CD4-positive, CD25-positive, alpha-beta regulatory T cell (primary cell): ENCODE data around the gene PPP2R2B. TPM values are rescaled to one million over a fixed set of nuclear protein-coding genes. Genes with fewer than 3 reads are reported as not detected.

Source experiments
- ATAC-seq, 2 donors: fragments of 150-1000 bp; cut with Tn5 transposase; one replicate each; pipeline ENCODE4 v1.10.0; 2021; ENCODE audit warnings: low read depth in 2 of 2, moderate number of reproducible peaks in 2 of 2, moderate library complexity in 1 of 2
- DNase-seq, 3 donors: peaks; one replicate each; pipeline versions ENCODE4 v3.0.0 to v3.0.0-alpha.2; 2012 to 2022; ENCODE audit warnings: mixed read lengths in 1 of 3
- H3K27ac ChIP-seq: one replicate; pipeline ENCODE4 v1.7.0; 2013; ENCODE audit warnings: mild to moderate bottlenecking, low read length; ENCODE audit not compliant: insufficient read depth, poor library complexity, severe bottlenecking
- H3K27me3 ChIP-seq: one replicate; pipeline ENCODE4 v1.7.0; 2013; ENCODE audit warnings: low read length; ENCODE audit not compliant: control insufficient read depth, insufficient read depth
- H3K36me3 ChIP-seq: one replicate; pipeline ENCODE4 v1.7.0; 2013; ENCODE audit warnings: mild to moderate bottlenecking, low read length, moderate library complexity; ENCODE audit not compliant: control insufficient read depth, insufficient read depth
- H3K4me1 ChIP-seq: 2 replicates; pipeline ENCODE4 v1.7.0; 2013; ENCODE audit warnings: mild to moderate bottlenecking, low read length; ENCODE audit not compliant: insufficient read depth, control insufficient read depth, poor library complexity, severe bottlenecking
- H3K4me3 ChIP-seq: one replicate; pipeline ENCODE4 v1.7.0; 2013; ENCODE audit warnings: low read depth, mild to moderate bottlenecking, low read length, moderate library complexity
- H3K9me3 ChIP-seq, 2 experiments: 1 replicate in 1 of 2; 2 replicates in 1 of 2; pipeline ENCODE4 v1.7.0; 2013; ENCODE audit warnings: low read length in 2 of 2, mild to moderate bottlenecking in 1 of 2, moderate library complexity in 1 of 2; ENCODE audit not compliant: control insufficient read depth in 2 of 2
- H3K27ac Mint-ChIP-seq, 3 donors: one replicate each; pipeline ENCODE4 v1.8.0; 2020 to 2022; ENCODE audit warnings: mild to moderate bottlenecking in 3 of 3, mixed read lengths in 3 of 3, moderate library complexity in 2 of 3
- H3K27me3 Mint-ChIP-seq: one replicate; pipeline ENCODE4 v1.8.0; 2022; ENCODE audit warnings: mild to moderate bottlenecking, mixed read lengths
- H3K36me3 Mint-ChIP-seq: one replicate; pipeline ENCODE4 v1.8.0; 2020; ENCODE audit warnings: mixed read lengths
- H3K4me1 Mint-ChIP-seq, 4 donors: one replicate each; pipeline ENCODE4 v1.8.0; 2020 to 2022; ENCODE audit warnings: mixed read lengths in 4 of 4, mild to moderate bottlenecking in 1 of 4
- H3K4me3 Mint-ChIP-seq, 4 donors: one replicate each; pipeline ENCODE4 v1.8.0; 2020 to 2022; ENCODE audit warnings: mild to moderate bottlenecking in 4 of 4, mixed read lengths in 4 of 4, moderate library complexity in 3 of 4
- H3K9me3 Mint-ChIP-seq, 7 donors: one replicate each; pipeline ENCODE4 v1.8.0; 2020 to 2022; ENCODE audit warnings: mixed read lengths in 7 of 7, mild to moderate bottlenecking in 3 of 7, moderate library complexity in 2 of 7
- polyA plus RNA-seq, 4 donors: library from polyadenylated mRNA; unstranded; fragments of 300-500 nt; fragmentation: Illumina TruSeq; gene quantifications; one replicate each; pipeline ENCODE4 v1.2.3, GENCODE V29; 2021
- total RNA-seq: library from RNA; stranded (reverse); gene quantifications from one replicate; pipeline ENCODE4 v1.2.3, GENCODE V29; 2022

PPP2R2B gene
- total and polyA plus RNA-seq, 5 donors from 2014 or later: 6.1 to 16.7 (median 14.5) TPM

DNA sequence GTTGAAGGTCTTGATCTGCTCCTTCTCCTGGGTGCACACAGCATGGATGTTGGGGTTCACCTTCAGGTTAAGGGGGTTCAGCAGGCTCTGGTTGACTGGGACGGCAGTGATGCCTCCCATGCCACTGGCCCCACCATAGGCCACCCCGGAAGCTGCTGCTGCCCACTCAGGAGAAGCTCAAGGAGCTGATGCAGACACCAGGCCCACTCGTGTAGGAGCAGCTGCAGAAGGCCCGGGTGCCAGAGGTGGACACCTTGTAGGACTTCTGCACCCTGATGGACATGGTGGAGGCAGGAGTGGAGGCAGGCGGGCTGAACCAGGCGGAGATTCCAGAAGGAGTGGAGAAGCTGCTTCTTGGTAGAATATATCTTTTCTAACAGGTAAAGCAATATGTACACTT is 171.2 kb downstream of the PPP2R2B start:
- no peaks in the 10 kb centered on the region for H3K27me3 Mint-ChIP-seq
- H3K4me3 Mint-ChIP-seq: no peak overlapping the region
- Histone ChIP-seq H3K4me3 (no peak overlapping the region), H3K36me3 (no peaks in the 10 kb centered on the region), H3K4me1 (no peaks in the 10 kb centered on the region), H3K27ac (no peak overlapping the region), H3K27me3 (no peaks in the 10 kb centered on the region), H3K9me3 (no peaks in the 10 kb centered on the region)
- no peak for DNase-seq
- no peak overlapping the region for H3K27ac Mint-ChIP-seq
- peaks cover 4% of the 10 kb centered on the region for H3K36me3 Mint-ChIP-seq
- no peak for ATAC-seq
- H3K9me3 Mint-ChIP-seq: peaks cover 0 to 1% (median 0%) of the 10 kb centered on the region in 7 donors
- peaks cover 0 to 19% (median 2%) of the 10 kb centered on the region in 4 donors for H3K4me1 Mint-ChIP-seq

DNA sequence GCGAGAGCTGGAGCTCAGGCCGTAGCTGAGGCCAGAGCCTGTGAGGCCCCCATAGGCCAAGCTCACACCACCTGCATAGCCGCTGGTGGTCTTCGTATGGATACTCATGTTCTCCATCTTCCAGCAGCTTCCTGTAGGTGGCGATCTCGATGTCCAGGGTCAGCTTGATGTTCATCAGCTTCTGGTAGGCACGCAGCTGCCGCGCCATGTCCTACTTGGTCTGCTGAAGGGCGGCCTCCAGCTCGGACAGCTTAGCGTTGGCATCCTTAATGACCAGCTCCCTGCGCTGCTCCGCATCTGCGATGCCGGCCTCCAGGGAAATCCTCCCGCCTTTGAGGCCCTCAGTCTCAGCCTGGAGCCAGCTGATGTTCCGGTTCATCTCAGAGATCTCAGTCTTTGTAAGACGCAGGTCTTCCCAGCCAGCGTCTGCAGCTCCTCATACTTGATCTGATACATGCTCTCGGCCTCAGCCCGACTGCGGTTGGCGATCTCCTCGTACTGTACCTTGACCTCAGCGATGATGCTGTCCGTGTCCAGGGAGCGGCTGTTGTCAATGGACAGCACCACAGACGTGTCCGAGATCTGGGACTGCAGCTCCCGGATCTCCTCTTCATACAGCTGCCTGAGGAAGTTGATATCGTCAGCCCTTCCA is 172.1 kb downstream of the PPP2R2B start:
- ATAC-seq (no peak), DNase-seq (no peak)
- Histone ChIP-seq H3K4me1 (no peaks in the 10 kb centered on the region), H3K4me3 (no peak overlapping the region), H3K9me3 (no peaks in the 10 kb centered on the region), H3K27ac (no peak overlapping the region), H3K27me3 (no peaks in the 10 kb centered on the region), H3K36me3 (no peaks in the 10 kb centered on the region)
- H3K36me3 Mint-ChIP-seq: peaks cover 3% of the 10 kb centered on the region
- peaks cover 0 to 1% (median 0%) of the 10 kb centered on the region in 7 donors for H3K9me3 Mint-ChIP-seq
- H3K4me1 Mint-ChIP-seq: peaks cover 0 to 19% (median 2%) of the 10 kb centered on the region in 4 donors
- no peak overlapping the region for H3K4me3 Mint-ChIP-seq
- no peaks in the 10 kb centered on the region for H3K27me3 Mint-ChIP-seq
- no peak overlapping the region for H3K27ac Mint-ChIP-seq

DNA sequence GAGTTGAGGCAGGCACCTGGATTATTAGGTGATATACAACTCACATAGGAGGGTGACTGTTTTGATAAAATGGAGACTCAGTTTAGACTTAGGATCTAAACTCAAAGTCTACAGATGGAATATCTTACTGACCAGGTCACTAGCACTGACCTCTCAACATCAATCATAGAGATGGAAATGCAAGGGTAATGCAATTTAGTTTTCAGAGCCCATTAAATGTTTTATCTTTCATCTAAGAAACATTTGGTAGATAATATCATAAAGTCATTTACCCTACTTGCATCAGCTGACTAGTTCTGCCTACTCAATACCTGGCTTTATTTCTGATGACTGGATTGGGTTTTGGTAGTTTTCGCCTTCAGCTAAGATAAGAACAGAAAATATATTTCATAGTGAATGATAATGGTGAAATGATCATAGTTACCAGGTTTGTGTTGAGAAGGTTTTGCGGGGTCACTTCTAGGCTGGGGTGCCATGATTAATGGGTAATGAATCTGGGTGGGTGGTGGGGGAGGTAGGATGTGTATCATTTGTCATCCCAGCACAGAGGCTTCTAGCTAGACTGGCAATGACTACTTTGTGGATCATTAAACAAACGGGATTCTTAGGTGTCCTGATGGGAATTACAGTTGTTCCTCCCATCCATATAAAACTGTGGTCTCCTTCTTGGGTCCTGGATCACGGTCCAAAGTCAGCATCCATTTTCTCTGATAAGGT is 173.4 kb downstream of the PPP2R2B start:
- no peaks in the 10 kb centered on the region for H3K27me3 ChIP-seq
- H3K4me3 ChIP-seq: no peak overlapping the region
- no peaks in the 10 kb centered on the region for H3K9me3 ChIP-seq
- H3K4me1 Mint-ChIP-seq: peaks cover 0 to 19% (median 2%) of the 10 kb centered on the region in 4 donors
- no peaks in the 10 kb centered on the region for H3K36me3 Mint-ChIP-seq
- H3K27ac Mint-ChIP-seq: no peak overlapping the region
- no peaks in the 10 kb centered on the region for H3K36me3 ChIP-seq
- H3K4me1 ChIP-seq: no peaks in the 10 kb centered on the region
- no peak for DNase-seq
- H3K9me3 Mint-ChIP-seq: peaks cover 0 to 2% (median 0%) of the 10 kb centered on the region in 7 donors
- no peak overlapping the region for H3K27ac ChIP-seq
- no peak for ATAC-seq
- H3K27me3 Mint-ChIP-seq: no peaks in the 10 kb centered on the region
- no peak overlapping the region for H3K4me3 Mint-ChIP-seq

DNA sequence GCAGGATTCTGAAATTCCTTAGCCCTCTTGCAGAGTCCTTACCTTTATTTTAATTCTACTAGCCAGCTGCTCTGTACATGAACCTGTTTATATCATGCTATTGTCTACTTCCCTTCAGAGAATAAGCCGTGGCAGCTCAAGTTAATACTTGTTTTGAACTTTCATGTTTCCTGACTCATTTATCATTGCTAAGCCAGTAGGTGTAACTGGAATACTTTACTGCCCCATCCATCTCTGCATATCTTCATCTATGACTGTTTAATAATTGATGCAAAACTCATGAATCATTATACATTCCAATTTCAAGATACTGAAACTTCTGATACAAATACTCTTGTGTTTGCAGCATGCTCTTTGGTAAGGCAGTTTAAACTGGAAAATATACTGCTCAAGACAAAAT is 174.7 kb downstream of the PPP2R2B start:
- no peak for ATAC-seq
- Histone ChIP-seq H3K27ac (no peak overlapping the region), H3K36me3 (no peaks in the 10 kb centered on the region), H3K27me3 (no peaks in the 10 kb centered on the region), H3K4me3 (no peak overlapping the region), H3K4me1 (no peaks in the 10 kb centered on the region), H3K9me3 (no peaks in the 10 kb centered on the region)
- no peaks in the 10 kb centered on the region for H3K36me3 Mint-ChIP-seq
- H3K4me3 Mint-ChIP-seq: no peak overlapping the region
- peaks cover 0 to 19% (median 2%) of the 10 kb centered on the region in 4 donors for H3K4me1 Mint-ChIP-seq
- no peak for DNase-seq
- H3K9me3 Mint-ChIP-seq: peaks cover 0 to 2% (median 0%) of the 10 kb centered on the region in 7 donors
- H3K27me3 Mint-ChIP-seq: no peaks in the 10 kb centered on the region
- H3K27ac Mint-ChIP-seq: no peak overlapping the region

DNA sequence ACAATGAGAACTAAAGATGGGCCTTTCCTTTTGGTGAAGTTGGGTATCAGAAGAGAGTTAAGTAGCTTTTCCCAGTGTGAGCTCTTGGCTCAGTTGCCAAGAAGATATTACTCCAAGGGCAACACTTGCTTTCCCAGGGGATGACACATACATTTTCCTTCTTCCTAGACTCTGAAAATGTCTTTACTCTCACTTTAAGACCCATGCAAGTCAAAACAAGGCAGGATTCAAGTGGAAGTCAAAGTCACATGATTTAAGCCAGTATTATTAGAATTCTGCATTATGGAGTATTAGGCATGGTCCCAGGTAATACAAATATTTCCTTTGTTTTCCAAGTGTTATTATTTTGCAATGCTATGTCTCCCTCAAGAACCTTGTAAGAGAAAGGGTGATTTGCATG is 175.1 kb downstream of the PPP2R2B start:
- H3K27me3 Mint-ChIP-seq: no peaks in the 10 kb centered on the region
- H3K9me3 Mint-ChIP-seq: peaks cover 0 to 2% (median 0%) of the 10 kb centered on the region in 7 donors
- H3K4me1 Mint-ChIP-seq: peaks cover 0 to 19% (median 3%) of the 10 kb centered on the region in 4 donors
- H3K27me3 ChIP-seq: no peaks in the 10 kb centered on the region
- no peaks in the 10 kb centered on the region for H3K36me3 Mint-ChIP-seq
- H3K27ac Mint-ChIP-seq: no peak overlapping the region
- no peaks in the 10 kb centered on the region for H3K4me1 ChIP-seq
- DNase-seq: no peak
- H3K36me3 ChIP-seq: no peaks in the 10 kb centered on the region
- no peak for ATAC-seq
- H3K27ac ChIP-seq: no peak overlapping the region
- no peaks in the 10 kb centered on the region for H3K9me3 ChIP-seq
- no peak overlapping the region for H3K4me3 ChIP-seq
- H3K4me3 Mint-ChIP-seq: no peak overlapping the region

DNA sequence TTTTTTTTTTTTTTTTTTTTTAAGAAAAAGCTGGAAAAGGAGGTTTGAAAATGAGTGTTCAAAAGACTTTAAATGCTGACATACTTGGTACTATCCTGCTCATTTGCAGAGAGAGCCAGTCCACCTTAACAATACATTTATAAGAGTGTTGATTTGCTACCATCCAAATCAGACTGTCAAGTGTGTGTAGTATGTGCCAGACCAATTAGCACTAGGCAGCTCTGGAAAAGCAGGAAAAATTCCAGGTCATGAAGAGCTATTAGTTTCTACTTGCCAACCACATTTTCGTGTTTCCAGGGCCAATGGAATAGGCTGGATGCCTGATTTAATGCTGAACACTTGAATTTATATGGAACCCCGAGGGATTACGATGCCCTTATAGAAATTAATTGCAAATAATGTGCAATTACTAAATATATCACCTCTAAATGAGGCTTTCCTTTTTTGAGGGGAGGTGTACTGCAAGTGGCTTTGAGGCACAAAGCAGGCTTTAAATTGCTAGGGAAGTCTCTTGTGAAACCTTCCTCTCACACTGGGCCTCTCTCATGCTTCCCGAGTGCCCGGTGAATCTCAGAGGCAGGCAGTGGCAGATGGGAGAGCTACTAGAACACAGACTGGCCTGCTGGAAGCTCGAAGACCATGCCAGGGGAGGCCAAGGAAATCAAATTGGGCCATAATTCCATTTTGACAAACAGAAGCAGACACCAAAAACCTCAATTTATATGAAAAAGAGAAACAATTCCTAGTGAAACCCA is 178.7 kb downstream of the PPP2R2B start:
- peaks cover 0 to 19% (median 4%) of the 10 kb centered on the region in 4 donors for H3K4me1 Mint-ChIP-seq
- Histone ChIP-seq H3K27ac (no peak overlapping the region), H3K27me3 (no peaks in the 10 kb centered on the region), H3K36me3 (no peaks in the 10 kb centered on the region), H3K4me3 (no peak overlapping the region), H3K4me1 (no peaks in the 10 kb centered on the region), H3K9me3 (no peaks in the 10 kb centered on the region)
- peaks cover 0 to 2% (median 0%) of the 10 kb centered on the region in 7 donors for H3K9me3 Mint-ChIP-seq
- DNase-seq (no peak), ATAC-seq (no peak)
- H3K27ac Mint-ChIP-seq: no peak overlapping the region
- H3K4me3 Mint-ChIP-seq: no peak overlapping the region
- H3K36me3 Mint-ChIP-seq: no peaks in the 10 kb centered on the region
- H3K27me3 Mint-ChIP-seq: no peaks in the 10 kb centered on the region

DNA sequence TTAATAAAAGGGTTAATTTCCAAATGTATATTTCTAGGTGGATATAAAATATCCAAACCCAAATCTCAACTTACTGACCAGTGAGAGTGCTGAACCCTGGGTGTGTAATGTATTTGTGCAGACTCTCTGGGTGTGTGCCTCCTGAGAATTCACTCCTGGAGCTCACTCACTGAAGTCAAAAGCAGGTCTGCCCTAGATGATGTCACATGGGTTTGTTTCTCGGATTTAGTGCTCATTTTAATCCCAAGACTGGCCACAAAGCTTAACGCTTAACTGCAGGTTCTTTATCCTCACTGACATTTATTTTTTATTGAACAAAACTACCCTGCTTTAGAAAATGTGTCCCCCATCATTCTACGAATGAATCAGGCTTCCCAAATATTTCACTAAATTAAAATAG is 179.4 kb downstream of the PPP2R2B start:
- H3K27ac ChIP-seq: no peak overlapping the region
- Mint-ChIP-seq H3K36me3 (no peaks in the 10 kb centered on the region), H3K4me1 (peaks cover 0 to 17% (median 4%) of the 10 kb centered on the region in 4 donors), H3K4me3 (no peak overlapping the region), H3K9me3 (peaks cover 0 to 2% (median 0%) of the 10 kb centered on the region in 7 donors), H3K27me3 (no peaks in the 10 kb centered on the region), H3K27ac (no peak overlapping the region)
- no peaks in the 10 kb centered on the region for H3K36me3 ChIP-seq
- no peak for ATAC-seq
- no peaks in the 10 kb centered on the region for H3K27me3 ChIP-seq
- H3K4me3 ChIP-seq: no peak overlapping the region
- DNase-seq: no peak
- no peaks in the 10 kb centered on the region for H3K4me1 ChIP-seq
- H3K9me3 ChIP-seq: no peaks in the 10 kb centered on the region
